Measurements from ENCODE around the gene SHROOM3.

GRCh38 chr4:76538296-76538695, 103.3 kb downstream of the SHROOM3 start:
- no peak for TF ChIP-seq CTCF (IDR thresholded peaks at IDR 0.05; ENCODE audit: low read depth, low read length)
- no peak for TF ChIP-seq POLR2A (IDR thresholded peaks at IDR 0.05; ENCODE audit: extremely low read depth, insufficient read length)
- no peak for TF ChIP-seq MAX (IDR thresholded peaks at IDR 0.05; ENCODE audit: low read depth, low read length)
- TF ChIP-seq MYC (IDR thresholded peaks at IDR 0.05; ENCODE audit: low read depth, low read length): no peak

Data from NB4 (cell line).